ENCODE measurements around the gene KLK11. TPM values are rescaled to one million over a fixed set of nuclear protein-coding genes. Genes with fewer than 3 reads are reported as not detected.

KLK11 gene
- total RNA-seq, 1 experiment from 2014 or later = not detected

DNA sequence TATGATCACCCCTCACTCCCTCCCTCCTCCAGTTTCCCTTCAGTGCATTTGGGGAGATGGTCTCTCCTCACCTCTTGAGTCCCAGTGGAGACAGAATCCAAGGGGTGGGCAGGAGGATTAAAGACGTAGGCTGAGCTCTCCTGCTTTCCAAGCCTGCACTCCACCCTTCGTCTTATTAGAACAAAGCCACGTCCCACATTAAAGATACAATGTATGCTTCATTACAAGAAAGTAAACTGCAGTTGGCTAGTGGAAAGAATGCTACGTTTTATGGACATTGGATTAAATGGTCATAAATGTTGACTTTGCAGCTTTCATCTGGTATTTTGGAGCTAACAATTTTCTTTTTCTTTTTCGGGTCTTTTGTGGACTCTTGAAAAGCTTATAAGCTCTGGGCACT lies 1.5 kb upstream of the KLK11 start:
- Histone ChIP-seq H3K36me3 (ENCODE audit: control insufficient read depth, insufficient read depth, low read length) (no peaks in the 10 kb centered on the region), H3K27ac (ENCODE audit: low read length) (no peak overlapping the region), H3K9me3 (ENCODE audit: control insufficient read depth, insufficient read depth, low read depth, low read length) (no peaks in the 10 kb centered on the region), H3K27me3 (ENCODE audit: control insufficient read depth, insufficient read depth, low read length) (no peaks in the 10 kb centered on the region), H3K4me1 (ENCODE audit: control insufficient read depth, insufficient read depth, low read length) (no peaks in the 10 kb centered on the region), H3K4me3 (ENCODE audit: low read depth in 2 of 2, low read length in 2 of 2) (no peak overlapping the region)
- intact Hi-C loops (cut with micrococcal nuclease; ENCODE audit: unreplicated experiment) (no loop called here), in situ Hi-C loops (cut with HindIII; ENCODE audit: low pct_unique_long_range_greater_than_20kb, low sequenced_read_pairs) (no loop called here)
- no peak for TF ChIP-seq SIN3A (IDR thresholded peaks at IDR 0.05; ENCODE audit: borderline replicate concordance, insufficient read depth, low read depth, low read length)
- TF ChIP-seq, protein P1, sequence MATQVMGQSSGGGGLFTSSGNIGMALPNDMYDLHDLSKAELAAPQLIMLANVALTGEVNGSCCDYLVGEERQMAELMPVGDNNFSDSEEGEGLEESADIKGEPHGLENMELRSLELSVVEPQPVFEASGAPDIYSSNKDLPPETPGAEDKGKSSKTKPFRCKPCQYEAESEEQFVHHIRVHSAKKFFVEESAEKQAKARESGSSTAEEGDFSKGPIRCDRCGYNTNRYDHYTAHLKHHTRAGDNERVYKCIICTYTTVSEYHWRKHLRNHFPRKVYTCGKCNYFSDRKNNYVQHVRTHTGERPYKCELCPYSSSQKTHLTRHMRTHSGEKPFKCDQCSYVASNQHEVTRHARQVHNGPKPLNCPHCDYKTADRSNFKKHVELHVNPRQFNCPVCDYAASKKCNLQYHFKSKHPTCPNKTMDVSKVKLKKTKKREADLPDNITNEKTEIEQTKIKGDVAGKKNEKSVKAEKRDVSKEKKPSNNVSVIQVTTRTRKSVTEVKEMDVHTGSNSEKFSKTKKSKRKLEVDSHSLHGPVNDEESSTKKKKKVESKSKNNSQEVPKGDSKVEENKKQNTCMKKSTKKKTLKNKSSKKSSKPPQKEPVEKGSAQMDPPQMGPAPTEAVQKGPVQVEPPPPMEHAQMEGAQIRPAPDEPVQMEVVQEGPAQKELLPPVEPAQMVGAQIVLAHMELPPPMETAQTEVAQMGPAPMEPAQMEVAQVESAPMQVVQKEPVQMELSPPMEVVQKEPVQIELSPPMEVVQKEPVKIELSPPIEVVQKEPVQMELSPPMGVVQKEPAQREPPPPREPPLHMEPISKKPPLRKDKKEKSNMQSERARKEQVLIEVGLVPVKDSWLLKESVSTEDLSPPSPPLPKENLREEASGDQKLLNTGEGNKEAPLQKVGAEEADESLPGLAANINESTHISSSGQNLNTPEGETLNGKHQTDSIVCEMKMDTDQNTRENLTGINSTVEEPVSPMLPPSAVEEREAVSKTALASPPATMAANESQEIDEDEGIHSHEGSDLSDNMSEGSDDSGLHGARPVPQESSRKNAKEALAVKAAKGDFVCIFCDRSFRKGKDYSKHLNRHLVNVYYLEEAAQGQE (IDR thresholded peaks at IDR 0.05; ENCODE audit: insufficient read depth in 1 of 2, low read depth in 2 of 2, low read length in 1 of 2) = no peak
- TF ChIP-seq POLR2AphosphoS5 (IDR thresholded peaks at IDR 0.05; ENCODE audit: low read depth, low read length) = no peak
- TF ChIP-seq, protein P2, sequence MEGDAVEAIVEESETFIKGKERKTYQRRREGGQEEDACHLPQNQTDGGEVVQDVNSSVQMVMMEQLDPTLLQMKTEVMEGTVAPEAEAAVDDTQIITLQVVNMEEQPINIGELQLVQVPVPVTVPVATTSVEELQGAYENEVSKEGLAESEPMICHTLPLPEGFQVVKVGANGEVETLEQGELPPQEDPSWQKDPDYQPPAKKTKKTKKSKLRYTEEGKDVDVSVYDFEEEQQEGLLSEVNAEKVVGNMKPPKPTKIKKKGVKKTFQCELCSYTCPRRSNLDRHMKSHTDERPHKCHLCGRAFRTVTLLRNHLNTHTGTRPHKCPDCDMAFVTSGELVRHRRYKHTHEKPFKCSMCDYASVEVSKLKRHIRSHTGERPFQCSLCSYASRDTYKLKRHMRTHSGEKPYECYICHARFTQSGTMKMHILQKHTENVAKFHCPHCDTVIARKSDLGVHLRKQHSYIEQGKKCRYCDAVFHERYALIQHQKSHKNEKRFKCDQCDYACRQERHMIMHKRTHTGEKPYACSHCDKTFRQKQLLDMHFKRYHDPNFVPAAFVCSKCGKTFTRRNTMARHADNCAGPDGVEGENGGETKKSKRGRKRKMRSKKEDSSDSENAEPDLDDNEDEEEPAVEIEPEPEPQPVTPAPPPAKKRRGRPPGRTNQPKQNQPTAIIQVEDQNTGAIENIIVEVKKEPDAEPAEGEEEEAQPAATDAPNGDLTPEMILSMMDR (IDR thresholded peaks at IDR 0.05) = no peak
- no peak for TF ChIP-seq TCF7L2 (IDR thresholded peaks at IDR 0.05; ENCODE audit: low read depth, low read length)
- no peak for DNase-seq (ENCODE audit: low read depth, low spot score)
- no TSS peak for BruUV-seq (replicated peaks)
- ChIA-PET CTCF (no interaction called here), POLR2A (no interaction called here)
- ATAC-seq = no peak

DNA sequence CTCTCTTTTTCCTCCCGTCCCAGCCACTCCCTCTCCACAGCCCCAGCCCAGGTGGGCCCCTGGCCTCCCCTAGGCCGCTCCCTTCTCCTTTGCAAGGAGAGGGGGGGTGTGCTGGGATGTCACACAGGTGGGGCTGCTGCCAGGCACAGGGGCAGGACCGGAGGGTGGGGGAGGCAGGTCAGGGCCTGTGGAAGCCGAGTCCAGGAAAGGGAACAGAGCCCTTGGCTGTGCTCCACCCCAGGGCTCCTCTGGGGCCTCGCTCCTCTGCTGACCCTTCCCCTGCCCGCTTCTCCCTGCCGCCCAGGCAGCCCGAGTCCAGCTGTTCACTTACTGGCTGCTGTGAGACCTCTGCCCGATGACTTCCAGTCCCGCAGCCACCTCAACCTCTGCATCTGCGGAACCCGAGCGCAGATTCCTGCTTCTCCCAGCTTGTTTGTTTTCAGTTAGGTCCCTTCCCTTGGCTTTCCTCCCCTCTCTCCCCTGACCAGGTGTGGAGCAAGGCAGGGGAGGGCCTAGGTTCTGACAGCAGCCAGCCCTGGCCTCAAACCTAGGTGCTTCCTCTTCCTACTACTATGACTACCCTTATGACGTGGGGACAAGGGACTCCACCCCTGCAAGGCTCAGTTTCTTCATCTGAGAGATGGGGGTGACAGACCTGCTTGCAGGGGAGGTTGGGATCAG lies 850 bp upstream of the KLK11 start:
- in situ Hi-C loops (cut with HindIII; ENCODE audit: low pct_unique_long_range_greater_than_20kb, low sequenced_read_pairs) = no loop called here
- intact Hi-C loops (cut with micrococcal nuclease; ENCODE audit: unreplicated experiment) = no loop called here
- TF ChIP-seq, protein P2 (IDR thresholded peaks at IDR 0.05) = no peak
- TF ChIP-seq, protein P1 (IDR thresholded peaks at IDR 0.05; ENCODE audit: insufficient read depth in 1 of 2, low read depth in 2 of 2, low read length in 1 of 2) = no peak
- no peak for TF ChIP-seq POLR2AphosphoS5 (IDR thresholded peaks at IDR 0.05; ENCODE audit: low read depth, low read length)
- no peak for TF ChIP-seq SIN3A (IDR thresholded peaks at IDR 0.05; ENCODE audit: borderline replicate concordance, insufficient read depth, low read depth, low read length)
- TF ChIP-seq TCF7L2 (IDR thresholded peaks at IDR 0.05; ENCODE audit: low read depth, low read length) = no peak
- no TSS peak for BruUV-seq (replicated peaks)
- CTCF ChIA-PET = no interaction called here
- H3K36me3 ChIP-seq (ENCODE audit: control insufficient read depth, insufficient read depth, low read length) = no peaks in the 10 kb centered on the region
- no peaks in the 10 kb centered on the region for H3K9me3 ChIP-seq (ENCODE audit: control insufficient read depth, insufficient read depth, low read depth, low read length)
- no peaks in the 10 kb centered on the region for H3K27me3 ChIP-seq (ENCODE audit: control insufficient read depth, insufficient read depth, low read length)
- H3K4me1 ChIP-seq (ENCODE audit: control insufficient read depth, insufficient read depth, low read length) = no peaks in the 10 kb centered on the region
- POLR2A ChIA-PET = no interaction called here
- H3K27ac ChIP-seq (ENCODE audit: low read length) = no peak overlapping the region
- no peak for DNase-seq (ENCODE audit: low read depth, low spot score)
- H3K4me3 ChIP-seq (ENCODE audit: low read depth in 2 of 2, low read length in 2 of 2) = no peak overlapping the region
- ATAC-seq = no peak

All from Panc1 (cell line).